Measurements from ENCODE around the gene SERINC3.

DNA sequence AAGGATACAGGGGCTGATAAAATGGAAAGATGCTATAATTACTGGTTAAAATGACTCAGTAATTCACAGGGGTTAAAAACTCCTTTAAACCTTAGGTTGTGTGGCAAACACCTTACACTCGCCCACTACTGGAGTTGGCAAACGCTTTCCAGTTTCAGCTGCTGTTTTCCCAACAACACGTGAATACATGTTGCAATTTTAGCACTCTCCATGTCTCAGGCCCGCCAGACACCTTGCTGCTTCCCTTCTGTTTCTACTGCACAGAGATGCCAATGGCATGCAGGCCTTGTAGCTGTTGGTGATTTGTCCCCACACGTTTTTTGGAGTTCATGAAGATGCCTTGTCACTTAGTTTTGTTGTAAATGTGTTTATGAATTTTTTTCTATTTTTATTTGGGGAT lies 51.5 kb downstream of the SERINC3 start:
- TF ChIP-seq GATA2 (CRISPR knock-in tag; IDR thresholded peaks at IDR 0.05): no peak
- TF ChIP-seq, protein P1, sequence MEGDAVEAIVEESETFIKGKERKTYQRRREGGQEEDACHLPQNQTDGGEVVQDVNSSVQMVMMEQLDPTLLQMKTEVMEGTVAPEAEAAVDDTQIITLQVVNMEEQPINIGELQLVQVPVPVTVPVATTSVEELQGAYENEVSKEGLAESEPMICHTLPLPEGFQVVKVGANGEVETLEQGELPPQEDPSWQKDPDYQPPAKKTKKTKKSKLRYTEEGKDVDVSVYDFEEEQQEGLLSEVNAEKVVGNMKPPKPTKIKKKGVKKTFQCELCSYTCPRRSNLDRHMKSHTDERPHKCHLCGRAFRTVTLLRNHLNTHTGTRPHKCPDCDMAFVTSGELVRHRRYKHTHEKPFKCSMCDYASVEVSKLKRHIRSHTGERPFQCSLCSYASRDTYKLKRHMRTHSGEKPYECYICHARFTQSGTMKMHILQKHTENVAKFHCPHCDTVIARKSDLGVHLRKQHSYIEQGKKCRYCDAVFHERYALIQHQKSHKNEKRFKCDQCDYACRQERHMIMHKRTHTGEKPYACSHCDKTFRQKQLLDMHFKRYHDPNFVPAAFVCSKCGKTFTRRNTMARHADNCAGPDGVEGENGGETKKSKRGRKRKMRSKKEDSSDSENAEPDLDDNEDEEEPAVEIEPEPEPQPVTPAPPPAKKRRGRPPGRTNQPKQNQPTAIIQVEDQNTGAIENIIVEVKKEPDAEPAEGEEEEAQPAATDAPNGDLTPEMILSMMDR (IDR thresholded peaks at IDR 0.05): no peak
- TF ChIP-seq, protein P2, sequence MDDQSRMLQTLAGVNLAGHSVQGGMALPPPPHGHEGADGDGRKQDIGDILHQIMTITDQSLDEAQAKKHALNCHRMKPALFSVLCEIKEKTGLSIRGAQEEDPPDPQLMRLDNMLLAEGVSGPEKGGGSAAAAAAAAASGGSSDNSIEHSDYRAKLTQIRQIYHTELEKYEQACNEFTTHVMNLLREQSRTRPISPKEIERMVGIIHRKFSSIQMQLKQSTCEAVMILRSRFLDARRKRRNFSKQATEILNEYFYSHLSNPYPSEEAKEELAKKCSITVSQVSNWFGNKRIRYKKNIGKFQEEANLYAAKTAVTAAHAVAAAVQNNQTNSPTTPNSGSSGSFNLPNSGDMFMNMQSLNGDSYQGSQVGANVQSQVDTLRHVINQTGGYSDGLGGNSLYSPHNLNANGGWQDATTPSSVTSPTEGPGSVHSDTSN (IDR thresholded peaks at IDR 0.05): no peak

Data from SK-N-SH (cell line).